Right lobe of liver (tissue), 6 donors: ENCODE results near the gene UBA6. TPM values are rescaled to one million over a fixed set of nuclear protein-coding genes. Genes with fewer than 3 reads are reported as not detected.
"Not testable (repeated sequence)": the region's sequence is repeated elsewhere in the genome, so short reads cannot be mapped to it uniquely, and the experiment has no call there.

Experiments used
- ATAC-seq, 4 donors: fragments of 200-7000 bp; cut with Tn5 transposase; one replicate each; pipeline ENCODE4 v1.9.1; 2020; ENCODE audit warnings: mild to moderate bottlenecking in 4 of 4, moderate library complexity in 4 of 4
- DNase-seq, 3 donors: peaks; one replicate each; pipeline ENCODE4 v3.0.0-alpha.2; 2020
- H3K27ac ChIP-seq, 3 donors: fragments of 200-600 bp; one replicate each; pipeline ENCODE4 v1.8.0; 2022
- H3K27me3 ChIP-seq, 2 donors: fragments of 200-600 bp; one replicate each; pipeline ENCODE4 v1.8.0; 2022
- H3K36me3 ChIP-seq, 4 donors: fragments of 200-600 bp; sonication (generic) in 1 of 4; one replicate each; pipeline versions ENCODE4 v1.5.1 to v1.8.0; 2017 to 2022; ENCODE audit warnings: control low read depth in 1 of 4
- H3K4me1 ChIP-seq, 4 donors: fragments of 200-600 bp; sonication (generic) in 1 of 4; one replicate each; pipeline versions ENCODE4 v1.5.1 to v1.8.0; 2017 to 2022; ENCODE audit warnings: control low read depth in 1 of 4
- H3K4me3 ChIP-seq, 3 donors: fragments of 200-600 bp; one replicate each; pipeline ENCODE4 v1.8.0; 2022
- H3K9me3 ChIP-seq, 4 donors: fragments of 200-600 bp; sonication (generic) in 1 of 4; one replicate each; pipeline versions ENCODE4 v1.5.1 to v1.8.0; 2017 to 2022; ENCODE audit warnings: control low read depth in 1 of 4
- CTCF ChIP-seq, 4 donors: fragments of 200-600 bp in 3 of 4; fragments of 450-650 bp in 1 of 4; IDR thresholded peaks; one replicate each; pipeline versions ENCODE4 v1.5.1 to v1.8.0; 2016 to 2022; ENCODE audit warnings: antibody characterized with exemption in 4 of 4, mild to moderate bottlenecking in 2 of 4
- POLR2A ChIP-seq: fragments of 450-650 bp; IDR thresholded peaks from one replicate; pipeline ENCODE4 v1.6.1; 2017; ENCODE audit warnings: antibody characterized with exemption, mild to moderate bottlenecking
- WGBS: methylation state at CpG from one replicate; pipeline ENCODE4 v1.1.6; 2018; ENCODE audit warnings: low coverage, low lambda C conversion rate; ENCODE audit not compliant: insufficient coverage; ENCODE audit errors: missing lambda C conversion rate; 5-methylcytosine and 5-hydroxymethylcytosine counted together
- intact Hi-C, 2 donors: fragments of 100-400 bp; cut with DNase I; formaldehyde crosslinking; loops; one replicate each; pipeline versions ENCODE4 v1.11.2 to v1.14.1; 2022
- total RNA-seq, 6 experiments: library from RNA; depleted of rRNA in 2 of 6; stranded (reverse); fragments of >200 nt in 2 of 6; fragmentation: NEBNext Ultra II Directional in 3 of 6; extraction: Animal tissue kit (Norgen Biotek cat#: 25700) in 3 of 6; gene quantifications; one replicate each; pipeline versions ENCODE4 v1.1.0 to v1.2.4, GENCODE V29; 2016 to 2023
- donor health status: DM: no; HTN: yes; CAD: no.
- donor health status: DM: no; HTN: no; CAD: no.
- donor health status: DM: no; HTN: no; CAD: no.
- donor health status: DM: no; HTN: yes; CAD: no.
- donor health status: DM: no; HTN: yes; CAD: no.

Gene UBA6
- total RNA-seq, 6 experiments from 2014 or later: 17.5 to 46.5 (median 24.7) TPM

GRCh38 chr4:67744561-67745283 lies 43.8 kb upstream of the UBA6 start:
- WGBS: 65% methylated on average over 4 of the region's 4 CpGs
- TF ChIP-seq POLR2A: no peak
- TF ChIP-seq CTCF (IDR thresholded peaks at IDR 0.05): no peak
- Histone ChIP-seq H3K4me3 (no peak overlapping the region), H3K9me3 (no peaks in the 10 kb centered on the region), H3K27me3 (no peaks in the 10 kb centered on the region), H3K27ac (no peak overlapping the region), H3K4me1 (no peaks in the 10 kb centered on the region), H3K36me3 (no peaks in the 10 kb centered on the region)
- intact Hi-C loops: no loop called here
- DNase-seq (no peak), ATAC-seq (no peak)

- no peaks in the 10 kb centered on the region for H3K9me3 ChIP-seq
- intact Hi-C loops: no loop called here
- no peak for DNase-seq
- no peaks in the 10 kb centered on the region for H3K36me3 ChIP-seq
- WGBS: 100% methylated on average over 3 of the region's 3 CpGs
- no peak overlapping the region for H3K27ac ChIP-seq
- no peaks in the 10 kb centered on the region for H3K4me1 ChIP-seq
- no peak for TF ChIP-seq CTCF (IDR thresholded peaks at IDR 0.05)
- TF ChIP-seq POLR2A: no peak
- ATAC-seq: no peak
- H3K4me3 ChIP-seq: no peak overlapping the region
- H3K27me3 ChIP-seq: no peaks in the 10 kb centered on the region
Measured at GRCh38 chr4:67743194-67743593, 42.2 kb upstream of the UBA6 start.

- no peaks in the 10 kb centered on the region for H3K36me3 ChIP-seq
- DNase-seq (no peak), ATAC-seq (no peak)
- no peak overlapping the region for H3K4me3 ChIP-seq
- 100% methylated on average over 1 of the region's 1 CpG for WGBS
- intact Hi-C loops: no loop called here
- H3K4me1 ChIP-seq: no peaks in the 10 kb centered on the region
- TF ChIP-seq CTCF (IDR thresholded peaks at IDR 0.05) (no peak), POLR2A (no peak)
- H3K27ac ChIP-seq: no peak overlapping the region
- H3K27me3 ChIP-seq: no peaks in the 10 kb centered on the region
- no peaks in the 10 kb centered on the region for H3K9me3 ChIP-seq
Measured at GRCh38 chr4:67736262-67736661, 35.3 kb upstream of the UBA6 start.

GRCh38 chr4:67735325-67735724 lies 34.4 kb upstream of the UBA6 start:
- no peaks in the 10 kb centered on the region for H3K36me3 ChIP-seq
- H3K27me3 ChIP-seq: no peaks in the 10 kb centered on the region
- ATAC-seq (no peak), DNase-seq (no peak)
- H3K4me1 ChIP-seq: no peaks in the 10 kb centered on the region
- no peak overlapping the region for H3K27ac ChIP-seq
- no peaks in the 10 kb centered on the region for H3K9me3 ChIP-seq
- TF ChIP-seq POLR2A (no peak), CTCF (IDR thresholded peaks at IDR 0.05) (no peak)
- intact Hi-C loops: no loop called here
- H3K4me3 ChIP-seq: no peak overlapping the region

- H3K27ac ChIP-seq, DNase-seq, H3K36me3 ChIP-seq, intact Hi-C loops, ATAC-seq, H3K9me3 ChIP-seq, H3K4me3 ChIP-seq, H3K4me1 ChIP-seq, H3K27me3 ChIP-seq: not testable (repeated sequence)
- 88% methylated on average over 3 of the region's 3 CpGs for WGBS
Measured at GRCh38 chr4:67730511-67730910, 29.6 kb upstream of the UBA6 start.
